ENCODE data around the gene GSN. TPM values are rescaled to one million over a fixed set of nuclear protein-coding genes. Genes with fewer than 3 reads are reported as not detected.

The GSN gene
- total RNA-seq, 4 donors from 2014 or later, result 3,140 to 6,734 (median 4,294) TPM

DNA sequence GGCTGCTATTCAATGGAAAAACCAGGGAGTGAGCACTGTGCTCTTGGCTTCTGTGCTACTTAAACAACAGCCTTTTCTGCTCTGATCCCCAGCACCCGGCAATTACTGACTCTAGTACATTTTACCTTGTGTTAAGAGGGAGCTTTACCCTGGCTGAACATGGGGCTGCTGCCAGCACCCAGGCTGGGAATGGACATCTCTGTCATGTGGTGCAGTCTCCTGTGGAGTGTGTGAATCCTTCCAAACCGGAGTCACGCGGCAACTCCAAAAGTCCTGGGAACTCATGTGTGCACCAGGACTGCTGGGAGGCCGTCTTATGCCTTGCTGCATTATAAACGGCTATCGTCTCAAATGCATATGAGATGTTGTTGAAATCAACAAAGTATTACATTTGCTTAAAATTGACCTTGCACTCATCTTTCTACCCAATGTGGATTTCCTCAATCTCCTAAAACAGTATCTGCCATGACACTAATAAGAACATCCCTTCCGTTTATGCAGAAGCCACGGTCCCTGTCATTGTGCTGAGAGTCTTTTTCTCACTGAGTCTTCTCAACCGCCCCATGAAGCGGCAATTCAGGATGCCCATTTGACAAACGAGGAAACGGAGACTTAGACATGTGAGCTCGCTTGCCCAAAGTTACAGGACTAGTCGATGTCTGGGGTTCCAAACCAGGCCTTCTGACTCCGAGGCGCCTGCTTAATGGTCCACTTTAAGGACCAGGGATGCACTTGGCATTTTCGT is 884 bp upstream of the GSN start:
- no peak for TF ChIP-seq CTCF (IDR thresholded peaks at IDR 0.05)
- DNase-seq (ENCODE audit: low spot score) (no peak), ATAC-seq (ENCODE audit: low FRiP score) (no peak)

DNA sequence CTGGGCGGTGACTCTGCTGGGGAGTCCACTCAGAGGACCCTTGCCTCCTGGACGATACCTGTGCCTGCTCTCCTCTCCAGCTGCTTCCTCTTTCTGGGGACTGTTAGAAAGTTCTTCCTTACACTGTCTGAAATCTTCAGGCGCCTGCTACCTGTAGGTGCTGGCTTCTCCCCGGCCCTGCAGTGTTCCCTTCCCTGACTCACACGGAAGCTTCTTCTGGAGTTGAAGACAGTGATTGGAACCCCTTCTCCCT is 562 bp downstream of the GSN start:
- ATAC-seq (ENCODE audit: low FRiP score) (peak; percentile 25), DNase-seq (ENCODE audit: low spot score) (no peak)
- TF ChIP-seq CTCF (IDR thresholded peaks at IDR 0.05), result no peak

GRCh38 chr9:121268851-121269641 is 1.1 kb downstream of the GSN start:
- DNase-seq (ENCODE audit: low spot score) (no peak), ATAC-seq (ENCODE audit: low FRiP score) (peak; percentile 7)
- TF ChIP-seq CTCF (IDR thresholded peaks at IDR 0.05), result no peak

GRCh38 chr9:121269642-121270254 is 1.8 kb downstream of the GSN start:
- no peak for ATAC-seq (ENCODE audit: low FRiP score)

DNA sequence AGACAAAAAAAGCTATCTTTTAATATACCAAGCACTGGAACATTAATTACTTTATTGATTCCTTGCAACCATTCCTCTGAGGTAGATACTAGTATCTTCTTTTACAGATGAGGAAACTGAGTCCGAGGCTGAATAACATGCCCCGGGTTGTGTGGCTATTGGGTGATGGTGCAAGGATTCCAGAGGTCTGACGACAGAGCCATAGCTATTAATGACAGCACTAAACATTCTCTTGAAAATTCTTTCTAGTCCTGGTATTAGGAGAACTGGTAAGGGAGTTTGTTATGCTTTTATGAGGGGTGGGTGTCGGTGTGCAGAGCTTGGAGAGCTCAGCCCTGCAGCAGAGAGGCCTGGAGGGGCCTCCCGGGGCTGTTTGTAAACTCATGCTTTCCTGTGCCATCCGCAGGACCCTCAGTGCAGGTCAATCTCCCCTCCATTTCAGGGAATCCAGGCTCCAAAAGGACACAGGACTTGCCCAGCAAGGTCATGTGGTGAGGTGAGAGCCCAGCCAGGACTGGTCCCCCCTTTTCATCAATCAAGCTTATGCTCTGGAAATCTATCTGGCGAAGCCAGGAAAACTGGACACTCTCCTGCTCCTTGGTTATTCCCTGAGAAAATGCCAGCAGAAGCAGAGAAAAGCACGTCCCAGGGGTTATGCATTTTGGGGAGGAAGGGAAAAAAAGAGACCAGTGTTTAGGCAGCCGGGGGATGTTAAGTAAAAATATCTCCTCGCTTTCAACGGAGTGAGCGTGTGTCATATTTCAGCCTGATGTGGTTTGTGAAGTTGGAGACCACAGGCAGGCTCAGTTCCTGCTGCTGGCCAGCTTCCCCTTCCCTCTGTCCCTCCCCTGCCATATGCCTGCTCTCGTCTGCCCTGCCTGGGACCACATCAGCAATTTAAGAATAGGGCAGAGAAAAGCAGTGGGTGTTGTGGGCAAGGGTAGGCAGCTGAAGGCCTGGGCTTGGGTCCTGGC is 3.7 kb downstream of the GSN start:
- no peak for DNase-seq (ENCODE audit: low spot score)
- no peak for TF ChIP-seq CTCF (IDR thresholded peaks at IDR 0.05)
- no peak for ATAC-seq (ENCODE audit: low FRiP score)

More at GRCh38 chr9:121269642-121270254, 1.8 kb downstream of the GSN start:
- no peak for TF ChIP-seq CTCF (IDR thresholded peaks at IDR 0.05)
- no peak for DNase-seq (ENCODE audit: low spot score)

GRCh38 chr9:121272401-121272948 is 4.5 kb downstream of the GSN start:
- ATAC-seq (ENCODE audit: low FRiP score) (no peak), DNase-seq (ENCODE audit: low spot score) (no peak)
- no peak for TF ChIP-seq CTCF (IDR thresholded peaks at IDR 0.05)
